Stimulated activated CD8-positive, alpha-beta memory T cell treated with anti-CD3 and anti-CD28 coated beads, Interleukin-4, amount 100 ng/mL, for 4 hours (primary cell): ENCODE measurements around the gene CDK11B.
"Not testable (repeated sequence)": the region's sequence is repeated elsewhere in the genome, so short reads cannot be mapped to it uniquely, and the experiment has no call there.

Experiments used
- DNase-seq, 2 donors: peaks; one replicate each; pipeline ENCODE4 v3.0.0-alpha.2; 2020; ENCODE audit warnings: low read depth in 2 of 2, low spot score in 1 of 2

Gene CDK11B

DNA sequence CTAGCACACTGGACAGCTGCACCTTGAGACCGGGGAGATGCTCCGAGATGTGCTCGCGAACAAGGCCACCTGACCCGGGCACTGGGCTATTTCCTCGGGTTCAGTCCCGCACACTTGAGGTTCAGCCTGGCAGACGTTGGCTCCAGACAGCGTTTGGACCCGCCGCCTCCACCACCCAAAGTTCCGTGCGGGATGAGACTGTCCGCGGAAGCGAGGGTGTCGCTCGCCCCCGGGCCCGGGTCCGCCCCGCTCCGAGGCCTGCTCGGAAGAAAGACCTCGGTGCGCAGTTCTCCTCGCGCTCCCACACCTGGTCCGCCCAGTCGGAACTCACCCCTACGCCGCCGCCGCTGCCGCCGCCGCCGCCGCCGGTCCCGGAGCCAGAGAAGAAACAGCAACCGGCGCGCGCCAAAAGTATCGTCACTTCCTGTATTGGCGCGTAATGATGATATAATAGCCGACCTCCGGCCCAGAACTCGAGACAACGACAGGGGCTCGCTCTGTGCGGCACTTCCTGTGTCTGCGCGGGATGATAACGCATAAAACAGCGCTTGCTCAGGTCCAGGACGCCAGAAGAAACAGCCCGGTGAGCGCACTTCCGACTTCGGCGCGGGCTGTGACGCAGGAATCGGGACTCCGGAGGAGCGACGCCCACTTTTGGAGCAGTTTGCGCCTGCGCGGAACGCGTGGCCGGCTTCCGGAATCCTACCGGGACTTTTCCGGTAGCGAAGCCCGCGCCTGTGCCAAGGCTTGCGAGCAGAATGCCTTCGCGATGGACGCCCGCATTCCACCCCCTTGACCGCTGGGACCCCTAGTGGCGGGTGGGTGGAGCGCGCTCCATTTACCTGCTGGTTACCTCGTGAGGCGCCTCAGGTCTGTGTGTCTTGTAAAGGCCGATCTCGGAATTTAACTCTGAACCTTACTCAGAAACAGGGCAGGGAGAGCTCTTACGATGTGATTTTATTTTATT, at the start of gene CDK11B:
CDK11B (minus strand) TSS at position 422 of the 967 bp plus-strand sequence. CDS start 1,519 bp downstream, outside the sequence.
- peak; percentile 91 to 96 for DNase-seq

DNA sequence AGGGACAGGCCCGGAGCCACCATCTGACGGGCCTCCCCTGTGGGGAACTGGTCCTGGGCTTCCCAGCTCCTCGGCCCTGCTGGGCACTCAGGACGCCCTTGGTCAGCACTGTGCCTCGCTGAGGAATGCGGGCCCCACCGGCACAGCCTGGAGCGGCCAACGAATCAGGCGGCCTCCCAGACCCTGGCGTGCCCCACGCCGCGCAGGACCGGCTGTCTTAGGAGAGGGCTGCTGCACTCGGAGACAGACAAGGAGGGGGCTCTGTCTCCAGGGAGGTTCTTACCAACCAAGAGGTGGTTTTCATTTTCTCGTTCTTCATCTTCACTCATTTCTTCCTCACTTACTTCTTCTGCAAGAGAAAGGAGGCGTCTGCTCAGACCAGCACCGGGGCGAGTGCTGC, 49.1 kb upstream of the CDK11B start:
- not testable (repeated sequence) for DNase-seq

DNA sequence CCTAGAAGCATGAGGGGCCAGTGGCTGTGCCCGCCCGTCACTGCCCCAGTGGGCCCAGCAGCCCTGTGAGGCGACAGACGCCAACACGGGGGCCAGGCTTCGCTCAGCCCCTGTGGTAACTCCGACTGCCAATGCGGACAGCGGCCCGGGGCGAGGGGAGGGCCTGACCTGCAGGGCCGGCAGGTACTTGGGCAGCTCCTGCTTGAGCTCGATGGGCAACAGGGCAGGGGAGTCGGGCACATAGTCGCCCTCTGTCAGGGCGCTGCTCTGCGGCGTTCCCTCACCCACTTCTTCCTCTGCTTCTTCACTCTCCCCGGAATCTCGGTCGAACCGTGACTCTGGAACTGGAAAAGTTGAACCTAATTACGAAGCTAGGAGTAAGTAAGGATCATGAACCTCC, 48.4 kb upstream of the CDK11B start:
- not testable (repeated sequence) for DNase-seq

DNA sequence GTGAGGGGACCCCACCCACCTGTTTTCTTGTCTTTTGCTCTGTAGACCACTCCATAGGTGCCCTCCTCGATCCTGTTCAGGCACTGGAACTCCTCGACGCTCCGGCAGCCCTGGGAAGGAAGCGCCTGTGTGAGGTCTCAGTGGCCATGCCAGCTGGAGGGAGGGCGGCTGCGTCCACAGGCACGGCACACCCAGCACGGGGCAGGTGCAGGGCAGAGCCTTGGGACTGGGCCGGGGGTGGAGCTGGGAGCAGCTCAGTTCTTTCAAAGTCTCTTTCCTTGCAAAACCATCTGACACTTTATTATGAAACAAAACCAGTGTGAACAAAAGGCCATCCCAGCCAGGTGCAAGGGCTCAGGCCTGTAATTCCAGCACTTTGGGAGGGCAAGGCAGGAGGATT, 46.8 kb upstream of the CDK11B start:
- DNase-seq = not testable (repeated sequence)

DNA sequence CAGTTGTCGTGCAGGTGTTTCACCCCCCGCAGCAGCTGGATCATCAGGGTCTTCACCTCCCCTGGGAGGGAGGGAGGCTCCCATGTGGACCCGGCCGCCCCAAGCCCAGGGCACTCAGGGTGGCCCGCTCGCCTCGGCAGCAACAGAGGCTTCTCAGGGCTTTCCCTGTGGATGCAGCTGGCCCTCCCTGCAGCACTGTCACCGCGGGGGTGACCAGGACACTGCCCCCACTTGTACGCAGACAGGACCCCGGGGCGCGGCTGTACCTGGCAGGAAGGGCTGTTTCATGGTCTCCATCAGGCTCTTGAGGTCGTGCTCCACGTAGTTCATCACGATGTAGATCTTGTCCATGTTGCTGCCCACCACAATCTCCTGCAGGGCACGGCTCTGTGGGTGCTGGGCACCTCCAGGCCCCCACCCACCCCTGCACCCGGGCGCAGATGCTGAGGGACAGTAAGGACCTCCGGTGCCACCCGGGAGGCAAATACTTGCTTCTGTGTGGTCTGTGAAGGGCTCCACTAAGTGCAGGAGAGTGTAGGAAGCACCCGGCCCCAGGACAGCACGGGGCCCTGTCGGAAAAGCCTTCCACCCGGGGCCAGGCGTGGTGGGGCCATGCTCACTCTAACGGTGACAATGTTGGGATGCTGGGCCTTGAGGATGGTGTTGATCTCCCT, 45.6 kb upstream of the CDK11B start:
- DNase-seq = not testable (repeated sequence)

DNA sequence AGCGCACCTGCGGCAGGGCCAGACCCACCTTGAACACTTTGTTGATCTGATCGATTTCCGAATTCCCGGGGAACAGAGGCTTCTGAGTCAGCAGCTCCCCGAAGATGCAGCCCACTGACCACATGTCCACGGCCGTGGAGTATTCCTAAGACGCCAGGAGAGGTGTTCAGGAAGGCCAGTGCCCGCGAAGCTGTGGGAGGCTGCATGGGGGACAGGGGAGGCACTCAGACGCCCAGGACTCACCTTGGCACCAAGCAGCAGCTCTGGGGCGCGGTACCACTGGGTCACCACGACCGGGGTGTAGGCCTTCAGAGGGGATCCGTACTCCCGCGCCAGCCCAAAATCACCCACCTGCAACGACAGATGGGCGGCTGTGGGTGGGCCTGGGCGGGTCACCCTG, 45.0 kb upstream of the CDK11B start:
- DNase-seq = no peak

DNA sequence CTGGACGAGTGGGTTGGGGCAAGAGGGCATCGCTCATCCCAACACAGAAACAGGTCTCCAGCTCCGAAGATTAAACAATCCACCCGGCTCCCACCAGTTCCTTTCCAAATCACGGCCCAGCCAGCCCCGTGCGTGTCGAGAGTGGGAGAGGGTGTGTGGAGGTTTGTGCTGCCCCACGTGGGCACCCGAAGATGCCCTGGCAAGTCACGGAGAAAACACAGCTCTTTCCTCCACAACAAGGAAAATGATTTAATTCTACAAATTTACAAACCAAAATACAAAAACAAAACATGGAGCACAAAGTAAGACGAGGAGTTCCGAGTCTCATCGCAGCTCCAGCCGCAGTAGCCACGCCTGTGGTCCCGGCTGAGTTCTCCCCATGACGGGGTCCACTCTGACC, 43.7 kb upstream of the CDK11B start:
- not testable (repeated sequence) for DNase-seq

DNA sequence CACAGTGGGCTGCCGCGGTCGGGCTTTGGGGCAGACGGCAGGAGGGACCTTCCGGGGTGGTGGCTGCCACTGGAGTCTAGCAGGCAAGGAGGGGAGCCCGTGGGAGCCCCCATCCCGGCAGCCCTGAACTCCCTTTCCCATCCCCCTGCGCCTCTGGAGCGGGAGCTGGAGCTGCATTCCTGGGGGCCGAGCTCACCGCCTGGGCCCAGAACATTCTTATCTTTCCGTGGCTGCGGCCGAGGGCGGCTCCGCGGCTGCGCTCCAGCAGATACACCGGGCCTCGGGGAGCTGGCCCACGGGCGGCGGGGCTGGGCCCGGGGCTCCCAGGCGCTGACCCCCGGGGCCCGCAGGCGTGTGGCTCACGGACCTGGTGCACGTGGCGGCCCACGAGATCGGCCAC, 41.8 kb upstream of the CDK11B start:
- not testable (repeated sequence) for DNase-seq

DNA sequence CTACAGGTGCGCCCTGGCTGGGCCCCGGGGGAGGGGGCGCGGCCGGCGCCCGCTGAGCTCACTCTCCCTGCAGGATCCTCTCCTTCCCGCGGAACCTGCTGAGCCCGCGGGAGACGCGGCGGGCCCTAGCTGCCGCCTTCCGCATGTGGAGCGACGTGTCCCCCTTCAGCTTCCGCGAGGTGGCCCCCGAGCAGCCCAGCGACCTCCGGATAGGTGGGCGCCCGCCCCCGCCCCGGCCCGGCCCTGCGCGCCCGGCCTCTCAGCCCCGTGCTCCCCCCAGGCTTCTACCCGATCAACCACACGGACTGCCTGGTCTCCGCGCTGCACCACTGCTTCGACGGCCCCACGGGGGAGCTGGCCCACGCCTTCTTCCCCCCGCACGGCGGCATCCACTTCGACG, 41.3 kb upstream of the CDK11B start:
- DNase-seq = not testable (repeated sequence)

DNA sequence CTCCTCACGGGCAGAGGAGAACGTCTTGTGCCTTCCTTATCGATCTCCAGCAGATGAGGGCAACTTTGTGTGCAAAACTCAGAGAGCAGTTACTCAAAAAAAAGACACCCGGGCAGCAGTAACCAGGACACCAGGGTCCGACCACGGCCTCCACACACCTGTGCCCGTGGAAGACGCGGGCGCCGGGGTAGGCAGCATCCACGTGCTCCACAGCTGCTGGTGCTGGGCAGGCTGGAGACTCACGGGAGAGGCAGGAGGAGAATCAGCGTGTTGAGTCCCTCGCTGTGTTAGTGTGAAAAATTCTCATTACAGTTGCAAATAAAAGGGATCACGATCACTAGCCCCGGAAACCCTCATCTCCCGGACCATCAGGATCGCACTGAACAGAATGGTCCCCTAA, 40.3 kb upstream of the CDK11B start:
- DNase-seq = not testable (repeated sequence)

DNA sequence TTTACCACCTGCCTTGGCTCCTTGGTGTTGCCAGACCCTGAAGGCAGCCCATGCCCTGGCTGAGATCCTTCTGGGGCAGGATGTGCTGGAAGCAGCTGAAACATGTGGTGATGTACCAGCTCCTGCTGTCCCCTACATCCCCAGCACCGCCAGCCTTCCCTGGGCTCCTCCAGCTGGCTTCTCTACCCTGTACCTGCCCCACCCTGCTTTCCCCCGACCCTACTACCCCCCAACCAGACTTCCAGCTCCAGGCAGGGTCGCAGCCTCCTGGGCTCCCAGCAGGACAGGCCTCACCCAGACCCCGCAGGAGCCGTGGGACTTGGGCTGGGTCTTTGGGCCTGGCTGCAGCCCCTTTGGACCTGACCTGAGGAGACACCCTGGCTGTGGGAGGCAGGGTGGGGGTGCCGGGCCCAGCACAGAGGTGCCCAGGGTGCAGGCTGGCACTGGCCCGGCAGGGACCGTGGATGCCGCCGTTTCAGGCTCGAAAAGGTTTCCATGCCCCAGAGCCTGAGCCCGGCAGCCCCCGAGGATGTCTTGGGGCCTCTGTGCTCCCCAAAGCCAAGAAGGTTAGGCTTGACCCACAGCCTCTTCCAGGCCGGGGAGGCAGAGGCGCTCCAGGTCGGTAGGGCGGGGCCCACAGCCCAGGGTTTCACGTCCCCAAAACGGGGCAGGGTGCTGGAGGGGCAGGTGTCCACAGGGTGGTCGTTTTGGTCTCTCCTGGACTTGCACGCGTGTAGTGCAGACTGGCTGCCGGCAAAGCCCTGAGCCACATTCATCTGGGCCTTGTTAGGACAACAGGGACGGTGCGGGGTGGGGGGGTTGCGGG, 38.8 kb upstream of the CDK11B start:
- not testable (repeated sequence) for DNase-seq

DNA sequence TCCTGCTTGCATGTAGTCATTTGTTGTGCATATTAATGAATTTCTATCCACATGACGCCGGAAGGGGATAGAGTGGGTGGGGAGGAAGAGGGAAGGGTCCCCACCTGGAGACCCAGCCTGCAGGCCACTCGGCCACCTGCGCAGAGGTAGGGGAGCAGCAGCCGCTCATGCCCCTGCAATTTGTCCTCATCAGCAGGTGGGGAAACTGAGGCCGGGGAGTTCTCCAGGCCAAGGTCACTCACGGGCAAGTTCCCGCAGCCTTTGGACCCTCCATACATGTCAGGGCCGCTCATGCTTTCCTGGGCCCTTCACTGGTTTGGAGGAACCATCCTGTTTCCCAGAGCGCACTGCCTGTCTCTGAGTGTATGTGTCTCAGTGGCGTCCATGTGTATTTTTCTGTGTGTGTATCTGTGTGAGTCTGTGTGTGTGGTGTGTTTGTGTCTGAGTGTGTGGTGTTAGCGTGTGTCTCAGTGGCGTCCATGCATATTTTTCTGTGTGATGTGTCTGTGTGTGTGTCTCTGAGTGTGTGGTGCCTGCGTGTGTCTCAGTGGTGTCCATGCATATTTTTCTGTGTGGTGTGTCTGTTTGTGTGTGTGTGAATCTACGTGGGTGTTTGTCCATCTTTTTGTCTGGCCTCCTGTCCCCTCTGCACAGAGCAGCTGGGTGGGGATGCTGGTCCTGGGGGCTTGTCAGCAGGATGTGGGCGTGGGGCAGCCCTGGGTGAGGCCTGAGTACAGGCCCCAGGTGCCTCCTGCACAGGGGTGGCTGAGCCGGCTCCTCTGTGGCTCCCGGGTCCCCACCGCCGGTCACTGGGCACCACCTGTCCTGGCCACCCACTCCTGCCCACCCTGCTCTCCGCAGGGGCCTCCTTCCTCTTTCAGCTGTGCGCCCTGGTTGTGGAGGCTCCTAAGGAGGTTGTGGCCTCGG, 37.9 kb upstream of the CDK11B start:
- not testable (repeated sequence) for DNase-seq

DNA sequence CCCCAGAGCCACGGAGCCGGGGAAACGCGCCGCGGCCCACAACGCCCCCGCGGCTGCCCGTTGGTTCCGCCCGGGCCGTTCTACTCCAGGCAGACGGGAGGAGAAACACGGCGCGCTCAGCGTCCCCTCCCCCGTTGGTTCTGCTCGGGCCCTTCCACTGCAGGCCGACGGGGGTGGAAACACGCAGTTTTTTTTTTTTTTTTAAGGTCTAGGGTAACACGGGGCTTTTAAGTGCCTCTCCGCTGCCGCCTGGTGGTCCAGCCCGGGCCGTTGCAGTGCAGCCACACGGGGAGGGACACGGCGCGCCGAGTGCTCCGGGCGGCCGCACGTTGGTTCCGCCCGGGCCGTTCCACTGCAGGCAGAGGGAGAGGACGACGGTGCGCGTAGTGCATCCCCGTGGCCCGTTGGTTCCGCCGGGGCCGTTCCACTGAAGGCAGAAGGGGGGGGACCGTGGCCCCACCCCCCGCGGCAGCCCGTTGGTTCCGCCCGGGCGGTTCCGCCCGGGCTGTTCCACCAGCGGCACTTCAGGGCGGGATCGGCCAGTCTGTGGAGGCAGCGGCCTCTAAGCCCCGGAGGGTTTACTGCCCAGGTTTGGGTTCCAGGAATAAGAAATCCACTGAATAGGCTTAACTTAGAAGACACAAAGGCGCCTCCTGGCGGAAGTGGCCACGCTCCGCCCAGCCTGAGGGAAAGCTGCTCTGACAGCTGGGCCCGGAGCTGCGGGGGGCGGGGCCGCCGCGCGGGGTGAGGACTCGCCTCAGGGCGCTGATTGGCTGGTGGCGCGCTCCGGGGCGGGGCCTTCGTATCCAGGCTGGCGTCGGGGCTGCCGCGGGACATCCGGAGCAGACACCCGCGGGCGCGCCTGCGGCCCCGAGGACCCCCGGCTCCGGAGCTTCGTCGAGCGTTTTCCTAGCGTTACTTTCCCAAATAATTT, 34.2 kb upstream of the CDK11B start, which contains the start of gene SLC35E2B:
SLC35E2B (minus strand) TSS at position 82 of the 934 bp plus-strand sequence. CDS start 16,096 bp downstream, outside the sequence.
- peak; percentile 90 to 94 for DNase-seq

DNA sequence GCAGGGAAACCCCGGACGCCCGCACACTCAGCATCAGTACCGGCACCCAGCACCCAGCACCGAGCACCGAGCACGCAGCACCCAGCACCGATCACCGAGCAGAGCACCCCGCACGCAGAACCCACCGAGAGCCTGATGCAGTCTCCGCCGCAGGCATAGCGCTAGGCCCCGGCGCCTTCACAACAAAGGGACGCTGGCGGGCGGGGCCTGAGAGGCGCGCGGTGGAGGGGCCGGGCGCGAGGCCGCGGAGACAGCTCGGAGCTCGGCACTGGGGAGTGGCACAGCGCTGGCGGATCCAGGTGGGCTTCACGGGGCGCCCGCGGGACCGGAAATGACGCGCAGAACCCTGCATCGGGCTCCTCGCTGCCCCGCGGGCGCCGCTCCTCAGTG, 33.5 kb upstream of the CDK11B start:
- peak in 1 of 2 donors; percentile 42 for DNase-seq

DNA sequence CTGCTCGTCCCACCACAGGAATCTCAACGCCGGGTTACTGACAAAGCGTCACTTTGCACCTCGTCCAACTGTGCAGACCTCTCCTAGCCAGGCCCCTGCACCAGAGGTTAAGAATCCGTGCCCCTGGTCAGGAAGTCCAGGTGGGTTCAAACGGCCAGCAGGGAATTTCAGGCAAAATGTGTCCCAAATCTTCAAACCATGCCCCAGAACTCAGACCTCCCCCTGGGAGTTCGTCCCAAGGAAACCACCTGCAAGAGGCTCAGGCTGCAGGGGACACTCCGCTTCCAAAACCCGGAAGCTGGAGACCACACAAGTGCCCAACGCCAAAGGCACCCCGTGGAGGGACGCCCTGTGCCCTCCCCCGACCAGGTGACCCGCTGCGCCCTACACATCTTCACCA, 32.6 kb upstream of the CDK11B start:
- DNase-seq = not testable (repeated sequence)

DNA sequence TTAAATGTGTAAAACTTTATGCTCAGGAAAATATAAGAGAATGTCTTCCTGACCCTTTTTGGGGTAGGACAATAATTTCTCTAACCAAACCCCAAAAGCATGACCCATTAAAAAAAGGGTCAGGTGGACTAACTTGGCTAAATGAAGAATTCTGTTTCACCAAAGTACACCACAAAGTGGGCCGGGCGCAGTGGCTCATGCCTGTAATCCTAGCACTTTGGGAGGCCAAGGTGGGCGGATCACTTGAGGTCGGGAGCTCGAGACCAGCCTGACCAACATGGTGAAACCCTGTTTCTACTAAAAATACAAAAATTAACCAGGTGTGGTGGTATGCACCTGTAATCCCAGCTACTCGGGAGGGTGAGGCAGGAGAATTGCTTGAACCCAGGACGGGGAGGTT, 30.7 kb upstream of the CDK11B start:
- DNase-seq = not testable (repeated sequence)

DNA sequence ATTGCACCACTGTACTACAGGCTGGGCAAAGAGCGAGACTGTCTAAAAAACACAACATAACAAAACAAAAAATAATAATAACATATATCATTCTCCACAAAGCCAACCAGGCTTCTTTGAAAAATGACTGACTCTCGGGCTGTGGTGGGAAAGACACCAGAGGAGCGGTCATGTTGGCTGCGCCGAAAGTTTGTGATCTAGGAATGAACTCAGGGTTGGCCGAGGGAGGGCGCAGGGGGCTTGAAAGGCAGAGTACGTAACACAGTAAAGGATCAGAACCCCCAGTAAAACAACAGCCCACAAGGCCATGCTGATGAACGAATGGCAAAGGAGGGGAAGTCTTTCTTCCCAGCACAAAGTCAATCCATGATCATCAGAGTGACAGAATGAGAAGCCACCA, 29.0 kb upstream of the CDK11B start:
- DNase-seq = no peak

DNA sequence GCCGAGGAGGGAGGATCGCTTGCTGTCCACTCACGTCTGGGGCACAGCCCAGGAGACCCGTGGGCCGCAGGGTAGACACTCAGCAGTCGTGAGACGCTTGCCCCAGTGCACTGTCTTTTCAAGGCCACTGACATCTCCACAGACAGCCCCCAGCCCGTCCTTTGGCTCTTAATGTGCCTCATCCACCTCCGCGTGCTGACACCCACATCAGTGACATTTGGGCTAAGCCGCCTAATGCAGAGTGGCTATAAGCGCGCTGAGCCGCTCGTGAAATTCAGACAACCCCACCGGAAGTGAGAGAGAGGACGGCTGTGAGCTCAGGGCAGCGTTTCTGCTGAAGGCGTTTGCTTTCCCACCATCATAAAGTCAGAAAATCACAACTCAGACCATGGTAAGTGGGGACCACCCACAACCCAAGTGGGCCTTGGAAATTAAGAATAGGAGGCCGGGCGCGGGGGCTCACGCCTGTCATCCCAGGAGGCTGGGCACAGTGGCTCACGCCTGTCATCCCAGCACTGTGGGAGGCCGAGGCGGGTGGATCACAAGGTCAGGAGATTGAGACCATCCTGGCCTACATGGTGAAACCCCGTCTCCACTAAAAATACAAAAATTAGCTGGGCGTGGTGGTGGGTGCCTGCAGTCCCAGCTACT, 25.4 kb upstream of the CDK11B start:
- no peak for DNase-seq
